Measurements from ENCODE around the gene PSME3IP1. TPM values are rescaled to one million over a fixed set of nuclear protein-coding genes. Genes with fewer than 3 reads are reported as not detected.

The PSME3IP1 gene
- total RNA-seq, 1 donor from 2014 or later: 83.1 TPM

GRCh38 chr16:57133886-57134285 is 52.0 kb downstream of the PSME3IP1 start:
- DNase-seq (ENCODE audit: extremely low spot score, unreplicated experiment): no peak
- no peak overlapping the region for H3K4me3 Mint-ChIP-seq (ENCODE audit: unreplicated experiment)
- no peaks in the 10 kb centered on the region for H3K36me3 Mint-ChIP-seq (ENCODE audit: unreplicated experiment)
- peak overlapping the region; percentile 27 for H3K27ac Mint-ChIP-seq (ENCODE audit: unreplicated experiment)
- H3K4me1 Mint-ChIP-seq (ENCODE audit: unreplicated experiment): peaks cover 3% of the 10 kb centered on the region
- TF ChIP-seq, protein P1, sequence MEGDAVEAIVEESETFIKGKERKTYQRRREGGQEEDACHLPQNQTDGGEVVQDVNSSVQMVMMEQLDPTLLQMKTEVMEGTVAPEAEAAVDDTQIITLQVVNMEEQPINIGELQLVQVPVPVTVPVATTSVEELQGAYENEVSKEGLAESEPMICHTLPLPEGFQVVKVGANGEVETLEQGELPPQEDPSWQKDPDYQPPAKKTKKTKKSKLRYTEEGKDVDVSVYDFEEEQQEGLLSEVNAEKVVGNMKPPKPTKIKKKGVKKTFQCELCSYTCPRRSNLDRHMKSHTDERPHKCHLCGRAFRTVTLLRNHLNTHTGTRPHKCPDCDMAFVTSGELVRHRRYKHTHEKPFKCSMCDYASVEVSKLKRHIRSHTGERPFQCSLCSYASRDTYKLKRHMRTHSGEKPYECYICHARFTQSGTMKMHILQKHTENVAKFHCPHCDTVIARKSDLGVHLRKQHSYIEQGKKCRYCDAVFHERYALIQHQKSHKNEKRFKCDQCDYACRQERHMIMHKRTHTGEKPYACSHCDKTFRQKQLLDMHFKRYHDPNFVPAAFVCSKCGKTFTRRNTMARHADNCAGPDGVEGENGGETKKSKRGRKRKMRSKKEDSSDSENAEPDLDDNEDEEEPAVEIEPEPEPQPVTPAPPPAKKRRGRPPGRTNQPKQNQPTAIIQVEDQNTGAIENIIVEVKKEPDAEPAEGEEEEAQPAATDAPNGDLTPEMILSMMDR (IDR thresholded peaks at IDR 0.05): no peak
- H3K9me3 Mint-ChIP-seq (ENCODE audit: unreplicated experiment): no peaks in the 10 kb centered on the region
- no peaks in the 10 kb centered on the region for H3K27me3 Mint-ChIP-seq (ENCODE audit: unreplicated experiment)

DNA sequence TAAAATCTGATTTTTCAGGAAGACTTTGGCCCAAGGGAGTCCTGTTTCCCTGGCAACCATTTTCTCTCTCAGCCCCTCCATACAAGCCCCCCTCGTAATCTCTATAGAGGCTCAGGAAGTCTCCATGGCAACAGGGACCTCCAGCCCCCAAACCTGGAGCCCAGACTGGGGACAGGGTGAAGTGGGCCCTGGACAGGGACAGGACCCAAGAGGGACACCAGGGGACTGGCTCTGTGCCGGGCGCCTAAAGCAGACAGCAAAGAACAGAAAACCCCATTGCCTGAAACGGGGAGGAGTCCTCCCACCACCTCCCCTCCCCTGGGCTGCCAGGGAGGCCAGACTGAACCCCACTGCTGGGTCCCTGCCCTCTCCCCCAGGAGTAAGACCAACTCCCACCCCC is 52.8 kb downstream of the PSME3IP1 start:
- Mint-ChIP-seq H3K9me3 (ENCODE audit: unreplicated experiment) (no peaks in the 10 kb centered on the region), H3K27ac (ENCODE audit: unreplicated experiment) (no peak overlapping the region)
- no peak for DNase-seq (ENCODE audit: extremely low spot score, unreplicated experiment)

GRCh38 chr16:57132470-57132869 is 53.4 kb downstream of the PSME3IP1 start:
- DNase-seq (ENCODE audit: extremely low spot score, unreplicated experiment): no peak
- peaks cover 4% of the 10 kb centered on the region for H3K36me3 Mint-ChIP-seq (ENCODE audit: unreplicated experiment)
- no peaks in the 10 kb centered on the region for H3K9me3 Mint-ChIP-seq (ENCODE audit: unreplicated experiment)
- no peak overlapping the region for H3K27ac Mint-ChIP-seq (ENCODE audit: unreplicated experiment)
- no peaks in the 10 kb centered on the region for H3K4me1 Mint-ChIP-seq (ENCODE audit: unreplicated experiment)
- TF ChIP-seq, protein P1 (IDR thresholded peaks at IDR 0.05): no peak
- H3K27me3 Mint-ChIP-seq (ENCODE audit: unreplicated experiment): no peaks in the 10 kb centered on the region
- H3K4me3 Mint-ChIP-seq (ENCODE audit: unreplicated experiment): no peak overlapping the region

More for the DNA sequence above, 52.8 kb downstream of the PSME3IP1 start:
- Mint-ChIP-seq H3K27me3 (ENCODE audit: unreplicated experiment) (no peaks in the 10 kb centered on the region), H3K4me3 (ENCODE audit: unreplicated experiment) (no peak overlapping the region), H3K4me1 (ENCODE audit: unreplicated experiment) (no peaks in the 10 kb centered on the region), H3K36me3 (ENCODE audit: unreplicated experiment) (no peaks in the 10 kb centered on the region)
- TF ChIP-seq, protein P1 (IDR thresholded peaks at IDR 0.05): no peak

- H3K27me3 Mint-ChIP-seq (ENCODE audit: unreplicated experiment): no peaks in the 10 kb centered on the region
- peaks cover 4% of the 10 kb centered on the region for H3K36me3 Mint-ChIP-seq (ENCODE audit: unreplicated experiment)
- H3K9me3 Mint-ChIP-seq (ENCODE audit: unreplicated experiment): no peaks in the 10 kb centered on the region
- no peak overlapping the region for H3K4me3 Mint-ChIP-seq (ENCODE audit: unreplicated experiment)
- H3K4me1 Mint-ChIP-seq (ENCODE audit: unreplicated experiment): no peaks in the 10 kb centered on the region
- TF ChIP-seq, protein P1 (IDR thresholded peaks at IDR 0.05): no peak
- no peak overlapping the region for H3K27ac Mint-ChIP-seq (ENCODE audit: unreplicated experiment)
- DNase-seq (ENCODE audit: extremely low spot score, unreplicated experiment): no peak
These were observed 54.4 kb downstream of the PSME3IP1 start for GRCh38 chr16:57131351-57131970.

DNA sequence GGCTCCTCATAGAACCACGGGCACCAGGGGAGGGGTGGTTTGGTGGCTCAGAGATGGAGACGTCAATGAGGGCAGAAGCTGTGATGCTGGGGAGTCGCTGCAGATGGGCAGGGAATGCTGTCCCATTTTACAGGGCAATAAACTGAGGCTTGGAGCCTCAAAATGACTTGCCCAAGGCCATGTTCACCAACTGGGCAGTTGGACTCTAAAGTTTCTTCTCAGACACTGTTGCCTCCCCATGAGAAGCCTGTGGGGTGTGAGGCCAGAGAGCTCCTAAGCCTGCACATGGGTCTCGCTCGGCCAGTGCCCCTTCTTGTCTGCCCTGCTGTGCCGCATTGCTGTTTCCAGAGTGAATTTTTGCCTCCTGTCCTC is 54.9 kb downstream of the PSME3IP1 start:
- TF ChIP-seq, protein P1 (IDR thresholded peaks at IDR 0.05): no peak
- Mint-ChIP-seq H3K36me3 (ENCODE audit: unreplicated experiment) (peaks cover 4% of the 10 kb centered on the region), H3K4me3 (ENCODE audit: unreplicated experiment) (no peak overlapping the region), H3K4me1 (ENCODE audit: unreplicated experiment) (no peaks in the 10 kb centered on the region), H3K27ac (ENCODE audit: unreplicated experiment) (no peak overlapping the region), H3K27me3 (ENCODE audit: unreplicated experiment) (no peaks in the 10 kb centered on the region), H3K9me3 (ENCODE audit: unreplicated experiment) (no peaks in the 10 kb centered on the region)
- DNase-seq (ENCODE audit: extremely low spot score, unreplicated experiment): no peak
